VCaP (cell line): ENCODE measurements around the gene VPS13C.

Experiments
- H3K27ac ChIP-seq: fragments of 450-650 bp; 2 replicates; pipeline ENCODE4 v1.5.1; 2017
- TF ChIP-seq, protein P1 (sequence below): fragments of 450-650 bp; conservative IDR thresholded peaks from 2 replicates; pipeline ENCODE4 v1.5.1; 2017; ENCODE audit warnings: mild to moderate bottlenecking, moderate library complexity

VPS13C gene

DNA sequence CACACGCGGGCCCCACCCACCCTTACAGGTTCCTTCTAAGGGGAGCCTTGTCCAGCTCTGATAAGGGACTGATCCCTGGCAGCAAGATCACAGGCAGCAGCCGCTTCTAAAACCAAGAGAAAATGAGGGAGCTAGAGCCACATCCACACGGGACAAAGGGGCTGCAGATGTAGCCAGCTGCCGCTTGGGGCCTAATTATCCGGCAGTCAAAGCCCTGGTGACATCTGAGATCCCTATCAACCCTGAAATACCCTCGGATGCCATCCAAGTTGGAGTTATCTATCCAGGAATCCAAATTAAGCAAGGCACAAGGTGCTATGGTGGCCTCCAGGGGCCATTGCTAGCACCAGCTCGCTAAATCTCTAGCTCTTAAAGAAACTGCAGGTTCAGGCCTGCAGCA is 248.3 kb downstream of the VPS13C start:
- TF ChIP-seq, protein P1, sequence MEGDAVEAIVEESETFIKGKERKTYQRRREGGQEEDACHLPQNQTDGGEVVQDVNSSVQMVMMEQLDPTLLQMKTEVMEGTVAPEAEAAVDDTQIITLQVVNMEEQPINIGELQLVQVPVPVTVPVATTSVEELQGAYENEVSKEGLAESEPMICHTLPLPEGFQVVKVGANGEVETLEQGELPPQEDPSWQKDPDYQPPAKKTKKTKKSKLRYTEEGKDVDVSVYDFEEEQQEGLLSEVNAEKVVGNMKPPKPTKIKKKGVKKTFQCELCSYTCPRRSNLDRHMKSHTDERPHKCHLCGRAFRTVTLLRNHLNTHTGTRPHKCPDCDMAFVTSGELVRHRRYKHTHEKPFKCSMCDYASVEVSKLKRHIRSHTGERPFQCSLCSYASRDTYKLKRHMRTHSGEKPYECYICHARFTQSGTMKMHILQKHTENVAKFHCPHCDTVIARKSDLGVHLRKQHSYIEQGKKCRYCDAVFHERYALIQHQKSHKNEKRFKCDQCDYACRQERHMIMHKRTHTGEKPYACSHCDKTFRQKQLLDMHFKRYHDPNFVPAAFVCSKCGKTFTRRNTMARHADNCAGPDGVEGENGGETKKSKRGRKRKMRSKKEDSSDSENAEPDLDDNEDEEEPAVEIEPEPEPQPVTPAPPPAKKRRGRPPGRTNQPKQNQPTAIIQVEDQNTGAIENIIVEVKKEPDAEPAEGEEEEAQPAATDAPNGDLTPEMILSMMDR: no peak
- H3K27ac ChIP-seq: no peak overlapping the region

DNA sequence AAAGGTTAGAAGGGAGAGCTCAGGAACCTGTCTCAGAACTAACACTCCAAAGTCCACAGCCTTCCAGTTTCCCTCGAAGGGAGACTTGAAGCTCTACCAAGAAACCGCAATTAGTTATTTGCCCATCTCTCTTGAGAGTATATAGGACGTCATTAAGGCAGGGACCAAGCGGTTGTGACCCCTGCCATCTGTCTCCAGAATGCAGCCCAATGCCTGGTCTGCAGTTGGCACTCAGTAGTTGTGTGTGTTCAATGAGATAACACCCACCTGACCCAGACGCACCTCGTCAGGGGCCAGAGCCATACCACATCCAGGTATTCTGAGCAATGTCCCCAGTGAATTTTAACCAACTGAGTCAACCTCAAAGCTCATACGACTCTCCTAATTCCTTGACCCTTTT is 251.0 kb downstream of the VPS13C start:
- TF ChIP-seq, protein P1: no peak
- no peak overlapping the region for H3K27ac ChIP-seq

DNA sequence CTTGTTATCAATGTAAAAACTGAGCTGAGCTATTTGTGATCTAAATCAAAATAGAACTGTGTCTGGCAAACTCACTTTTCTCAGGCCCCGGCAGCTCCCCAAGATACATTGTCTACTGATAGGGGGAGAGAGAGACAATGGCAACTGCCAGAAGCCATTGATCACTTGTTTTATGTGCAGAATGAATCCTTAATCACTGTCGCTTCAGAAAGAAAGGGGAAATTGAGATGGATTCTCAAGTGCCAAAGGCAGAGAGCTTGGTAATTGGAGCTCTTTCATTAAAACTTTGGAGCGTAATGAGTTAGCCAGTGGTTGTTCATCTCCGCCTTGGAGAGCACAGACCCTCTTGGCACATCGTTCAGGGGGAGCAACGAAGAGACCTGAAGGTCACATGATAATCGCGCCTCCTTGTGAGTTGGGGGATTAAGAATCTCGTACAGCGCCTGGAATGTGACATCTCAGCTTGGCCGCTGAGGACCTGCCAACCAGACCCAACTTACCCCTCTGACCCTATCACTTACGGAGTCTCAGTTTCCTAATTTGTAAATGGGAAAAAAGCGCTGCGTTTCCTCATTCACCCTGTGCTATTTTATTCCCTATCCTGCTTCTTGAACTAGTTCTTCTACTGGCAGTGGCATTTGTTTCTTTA is 252.8 kb downstream of the VPS13C start:
- TF ChIP-seq, protein P1: no peak
- no peak overlapping the region for H3K27ac ChIP-seq
